HEK293 (cell line): ENCODE results near the gene DCST2.
A peak's percentile ranks its signal among the peaks of the same experiment; 100 is the strongest.

ENCODE experiments used
- ATF2 ChIP-seq: fragments of 450-650 bp; formaldehyde crosslinking; IDR thresholded peaks from 2 replicates; pipeline ENCODE4 v1.5.1; 2016; ENCODE audit warnings: missing biosample characterization, missing genetic modification characterization, low read depth
- BCL11B ChIP-seq: fragments of 450-650 bp; formaldehyde crosslinking; IDR thresholded peaks from 2 replicates; pipeline ENCODE4 v1.5.1; 2016; ENCODE audit warnings: low read depth, missing biosample characterization, missing genetic modification characterization
- CTCF ChIP-seq: fragments of 450-650 bp; formaldehyde crosslinking; IDR thresholded peaks from 2 replicates; pipeline ENCODE4 v1.5.1; 2016; ENCODE audit warnings: missing biosample characterization, missing genetic modification characterization
- GLI2 ChIP-seq: fragments of 450-650 bp; formaldehyde crosslinking; IDR thresholded peaks from 2 replicates; pipeline ENCODE4; 2017; ENCODE audit warnings: missing biosample characterization, missing genetic modification characterization, low read depth, borderline replicate concordance
- KLF10 ChIP-seq: fragments of 450-650 bp; IDR thresholded peaks from 2 replicates; pipeline ENCODE4 v1.5.1; 2018; ENCODE audit warnings: missing biosample characterization, mild to moderate bottlenecking, missing genetic modification characterization
- PRDM1 ChIP-seq: fragments of 450-650 bp; formaldehyde crosslinking; IDR thresholded peaks from 2 replicates; pipeline ENCODE4; 2016; ENCODE audit warnings: missing biosample characterization, missing genetic modification characterization
- SCRT2 ChIP-seq: fragments of 450-650 bp; formaldehyde crosslinking; IDR thresholded peaks from 2 replicates; pipeline ENCODE4 v1.5.1; 2016; ENCODE audit warnings: missing biosample characterization, missing genetic modification characterization
- YY2 ChIP-seq: fragments of 450-650 bp; formaldehyde crosslinking; IDR thresholded peaks from 2 replicates; pipeline ENCODE4 v1.5.1; 2016; ENCODE audit warnings: missing biosample characterization, missing genetic modification characterization
- ZBTB1 ChIP-seq: fragments of 450-650 bp; formaldehyde crosslinking; IDR thresholded peaks from 2 replicates; pipeline ENCODE4 v1.5.1; 2016; ENCODE audit warnings: missing biosample characterization, missing genetic modification characterization
- ZBTB20 ChIP-seq: fragments of 450-650 bp; formaldehyde crosslinking; IDR thresholded peaks from 2 replicates; pipeline ENCODE4 v1.5.1; 2016; ENCODE audit warnings: missing biosample characterization, missing genetic modification characterization
- ZBTB7A ChIP-seq: fragments of 450-650 bp; formaldehyde crosslinking; IDR thresholded peaks from 2 replicates; pipeline ENCODE4 v1.5.1; 2016; ENCODE audit warnings: low read depth, missing biosample characterization, missing genetic modification characterization
- ZNF157 ChIP-seq: fragments of 450-650 bp; formaldehyde crosslinking; IDR thresholded peaks from 2 replicates; pipeline ENCODE4 v1.5.1; 2016; ENCODE audit warnings: missing biosample characterization, missing genetic modification characterization
- ZNF16 ChIP-seq: fragments of 450-650 bp; formaldehyde crosslinking; IDR thresholded peaks from 2 replicates; pipeline ENCODE4 v1.5.1; 2016; ENCODE audit warnings: low read depth, missing biosample characterization, missing genetic modification characterization
- ZNF202 ChIP-seq: fragments of 450-650 bp; formaldehyde crosslinking; IDR thresholded peaks from 2 replicates; pipeline ENCODE4 v1.5.1; 2016; ENCODE audit warnings: missing biosample characterization, missing genetic modification characterization, borderline replicate concordance
- ZNF248 ChIP-seq: fragments of 450-650 bp; formaldehyde crosslinking; IDR thresholded peaks from 2 replicates; pipeline ENCODE4 v1.5.1; 2017; ENCODE audit warnings: missing biosample characterization, missing genetic modification characterization
- ZNF274 ChIP-seq, 2 experiments: fragments of 200-500 bp in 1 of 2; fragments of 450-650 bp in 1 of 2; sonication (Bioruptor generic) in 1 of 2; formaldehyde crosslinking in 1 of 2; IDR thresholded peaks; 2 replicates each; pipeline versions ENCODE4 v1.5.1 to v1.6.1; 2014 to 2016; ENCODE audit warnings: borderline replicate concordance in 1 of 2, inconsistent platforms in 1 of 2, low read length in 1 of 2, missing biosample characterization in 1 of 2, missing genetic modification characterization in 1 of 2
- ZNF292 ChIP-seq: fragments of 450-650 bp; formaldehyde crosslinking; IDR thresholded peaks from 2 replicates; pipeline ENCODE4 v1.5.1; 2016; ENCODE audit warnings: low read depth, missing biosample characterization, missing genetic modification characterization, borderline replicate concordance
- ZNF416 ChIP-seq: fragments of 450-650 bp; formaldehyde crosslinking; IDR thresholded peaks from 2 replicates; pipeline ENCODE4 v1.5.1; 2016; ENCODE audit warnings: missing biosample characterization, missing genetic modification characterization
- ZNF548 ChIP-seq: fragments of 450-650 bp; formaldehyde crosslinking; IDR thresholded peaks from 2 replicates; pipeline ENCODE4 v1.5.1; 2016; ENCODE audit warnings: missing biosample characterization, missing genetic modification characterization
- ZNF624 ChIP-seq: fragments of 450-650 bp; formaldehyde crosslinking; IDR thresholded peaks from 2 replicates; pipeline ENCODE4 v1.5.1; 2017; ENCODE audit warnings: missing biosample characterization, missing genetic modification characterization
- ZNF701 ChIP-seq: fragments of 450-650 bp; formaldehyde crosslinking; IDR thresholded peaks from 2 replicates; pipeline ENCODE4 v1.5.1; 2016; ENCODE audit warnings: missing biosample characterization, missing genetic modification characterization
- ZSCAN30 ChIP-seq: fragments of 450-650 bp; IDR thresholded peaks from 2 replicates; pipeline ENCODE4 v1.5.1; 2018; ENCODE audit warnings: missing biosample characterization, mild to moderate bottlenecking, missing genetic modification characterization, moderate library complexity
- ZXDB ChIP-seq: fragments of 450-650 bp; formaldehyde crosslinking; IDR thresholded peaks from 2 replicates; pipeline ENCODE4 v1.5.1; 2016; ENCODE audit warnings: missing biosample characterization, missing genetic modification characterization
- TF ChIP-seq, protein P1 (sequence below): fragments of 450-650 bp; formaldehyde crosslinking; IDR thresholded peaks from 2 replicates; pipeline ENCODE4 v1.5.1; 2017; ENCODE audit warnings: missing biosample characterization, missing genetic modification characterization
- TF ChIP-seq, protein P2 (sequence below): fragments of 450-650 bp; formaldehyde crosslinking; IDR thresholded peaks from 2 replicates; pipeline ENCODE4 v1.5.0; 2017; ENCODE audit warnings: missing biosample characterization, missing genetic modification characterization, borderline replicate concordance
- TF ChIP-seq, protein P3 (sequence below): fragments of 450-650 bp; formaldehyde crosslinking; IDR thresholded peaks from 2 replicates; pipeline ENCODE4 v1.5.1; 2016; ENCODE audit warnings: missing biosample characterization, missing genetic modification characterization
- TF ChIP-seq, protein P4 (sequence below): fragments of 450-650 bp; formaldehyde crosslinking; IDR thresholded peaks from 2 replicates; pipeline ENCODE4 v1.5.1; 2016; ENCODE audit warnings: missing biosample characterization, missing genetic modification characterization

Gene DCST2

GRCh38 chr1:155001675-155002463 lies 31.7 kb downstream of the DCST2 start (continued):
- TF ChIP-seq ZNF292 (tag by site-specific recombination) = no peak
- peak; percentile 74; the same call in 1 of the 2 replicates for TF ChIP-seq ZBTB1 (tag by site-specific recombination)
- TF ChIP-seq ZNF157 = no peak
- peak; percentile 98; the same call in 1 of the 2 replicates for TF ChIP-seq ZXDB (tag by site-specific recombination)
- TF ChIP-seq KLF10 = peak; percentile 76
- peak; percentile 100 for TF ChIP-seq PRDM1 (tag by site-specific recombination)
- no peak for TF ChIP-seq ZNF16
- TF ChIP-seq, protein P1, sequence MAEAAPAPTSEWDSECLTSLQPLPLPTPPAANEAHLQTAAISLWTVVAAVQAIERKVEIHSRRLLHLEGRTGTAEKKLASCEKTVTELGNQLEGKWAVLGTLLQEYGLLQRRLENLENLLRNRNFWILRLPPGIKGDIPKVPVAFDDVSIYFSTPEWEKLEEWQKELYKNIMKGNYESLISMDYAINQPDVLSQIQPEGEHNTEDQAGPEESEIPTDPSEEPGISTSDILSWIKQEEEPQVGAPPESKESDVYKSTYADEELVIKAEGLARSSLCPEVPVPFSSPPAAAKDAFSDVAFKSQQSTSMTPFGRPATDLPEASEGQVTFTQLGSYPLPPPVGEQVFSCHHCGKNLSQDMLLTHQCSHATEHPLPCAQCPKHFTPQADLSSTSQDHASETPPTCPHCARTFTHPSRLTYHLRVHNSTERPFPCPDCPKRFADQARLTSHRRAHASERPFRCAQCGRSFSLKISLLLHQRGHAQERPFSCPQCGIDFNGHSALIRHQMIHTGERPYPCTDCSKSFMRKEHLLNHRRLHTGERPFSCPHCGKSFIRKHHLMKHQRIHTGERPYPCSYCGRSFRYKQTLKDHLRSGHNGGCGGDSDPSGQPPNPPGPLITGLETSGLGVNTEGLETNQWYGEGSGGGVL = peak; percentile 96
- no peak for TF ChIP-seq ZNF248 (tag by site-specific recombination)
- TF ChIP-seq, protein P2, sequence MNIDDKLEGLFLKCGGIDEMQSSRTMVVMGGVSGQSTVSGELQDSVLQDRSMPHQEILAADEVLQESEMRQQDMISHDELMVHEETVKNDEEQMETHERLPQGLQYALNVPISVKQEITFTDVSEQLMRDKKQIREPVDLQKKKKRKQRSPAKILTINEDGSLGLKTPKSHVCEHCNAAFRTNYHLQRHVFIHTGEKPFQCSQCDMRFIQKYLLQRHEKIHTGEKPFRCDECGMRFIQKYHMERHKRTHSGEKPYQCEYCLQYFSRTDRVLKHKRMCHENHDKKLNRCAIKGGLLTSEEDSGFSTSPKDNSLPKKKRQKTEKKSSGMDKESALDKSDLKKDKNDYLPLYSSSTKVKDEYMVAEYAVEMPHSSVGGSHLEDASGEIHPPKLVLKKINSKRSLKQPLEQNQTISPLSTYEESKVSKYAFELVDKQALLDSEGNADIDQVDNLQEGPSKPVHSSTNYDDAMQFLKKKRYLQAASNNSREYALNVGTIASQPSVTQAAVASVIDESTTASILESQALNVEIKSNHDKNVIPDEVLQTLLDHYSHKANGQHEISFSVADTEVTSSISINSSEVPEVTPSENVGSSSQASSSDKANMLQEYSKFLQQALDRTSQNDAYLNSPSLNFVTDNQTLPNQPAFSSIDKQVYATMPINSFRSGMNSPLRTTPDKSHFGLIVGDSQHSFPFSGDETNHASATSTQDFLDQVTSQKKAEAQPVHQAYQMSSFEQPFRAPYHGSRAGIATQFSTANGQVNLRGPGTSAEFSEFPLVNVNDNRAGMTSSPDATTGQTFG = no peak
- TF ChIP-seq, protein P3, sequence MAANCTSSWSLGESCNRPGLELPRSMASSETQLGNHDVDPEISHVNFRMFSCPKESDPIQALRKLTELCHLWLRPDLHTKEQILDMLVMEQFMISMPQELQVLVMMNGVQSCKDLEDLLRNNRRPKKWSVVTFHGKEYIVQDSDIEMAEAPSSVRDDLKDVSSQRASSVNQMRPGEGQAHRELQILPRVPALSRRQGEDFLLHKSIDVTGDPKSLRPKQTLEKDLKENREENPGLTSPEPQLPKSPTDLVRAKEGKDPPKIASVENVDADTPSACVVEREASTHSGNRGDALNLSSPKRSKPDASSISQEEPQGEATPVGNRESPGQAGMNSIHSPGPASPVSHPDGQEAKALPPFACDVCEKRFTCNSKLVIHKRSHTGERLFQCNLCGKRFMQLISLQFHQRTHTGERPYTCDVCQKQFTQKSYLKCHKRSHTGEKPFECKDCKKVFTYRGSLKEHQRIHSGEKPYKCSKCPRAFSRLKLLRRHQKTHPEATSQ (tag by site-specific recombination) = peak; percentile 80; the same call in 1 of the 2 replicates
- TF ChIP-seq ZSCAN30 (tag by site-specific recombination) = peak; percentile 58; the same call in 1 of the 2 replicates
- TF ChIP-seq ZNF202 = peak; percentile 65; the same call in 1 of the 2 replicates
- TF ChIP-seq, protein P4, sequence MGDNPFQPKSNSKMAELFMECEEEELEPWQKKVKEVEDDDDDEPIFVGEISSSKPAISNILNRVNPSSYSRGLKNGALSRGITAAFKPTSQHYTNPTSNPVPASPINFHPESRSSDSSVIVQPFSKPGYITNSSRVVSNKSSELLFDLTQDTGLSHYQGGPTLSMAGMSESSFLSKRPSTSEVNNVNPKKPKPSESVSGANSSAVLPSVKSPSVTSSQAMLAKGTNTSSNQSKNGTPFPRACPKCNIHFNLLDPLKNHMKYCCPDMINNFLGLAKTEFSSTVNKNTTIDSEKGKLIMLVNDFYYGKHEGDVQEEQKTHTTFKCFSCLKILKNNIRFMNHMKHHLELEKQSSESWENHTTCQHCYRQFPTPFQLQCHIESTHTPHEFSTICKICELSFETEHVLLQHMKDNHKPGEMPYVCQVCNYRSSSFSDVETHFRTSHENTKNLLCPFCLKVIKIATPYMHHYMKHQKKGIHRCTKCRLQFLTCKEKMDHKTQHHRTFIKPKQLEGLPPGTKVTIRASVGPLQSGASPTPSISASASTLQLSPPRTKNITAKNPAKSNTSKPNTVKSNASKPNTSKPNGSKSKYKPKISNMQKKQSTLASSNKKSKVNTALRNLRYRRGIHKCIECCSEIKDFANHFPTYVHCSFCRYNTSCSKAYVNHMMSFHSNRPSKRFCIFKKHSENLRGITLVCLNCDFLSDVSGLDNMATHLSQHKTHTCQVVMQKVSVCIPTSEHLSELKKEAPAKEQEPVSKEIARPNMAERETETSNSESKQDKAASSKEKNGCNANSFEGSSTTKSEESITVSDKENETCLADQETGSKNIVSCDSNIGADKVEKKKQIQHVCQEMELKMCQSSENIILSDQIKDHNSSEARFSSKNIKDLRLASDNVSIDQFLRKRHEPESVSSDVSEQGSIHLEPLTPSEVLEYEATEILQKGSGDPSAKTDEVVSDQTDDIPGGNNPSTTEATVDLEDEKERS (tag by site-specific recombination) = peak; percentile 88
- peak; percentile 8; the same call in 1 of the 2 replicates for TF ChIP-seq ATF2 (tag by site-specific recombination)
- TF ChIP-seq ZNF274 (IDR thresholded peaks at IDR 0.05; ENCODE audit: low read length) = no peak
- no peak for TF ChIP-seq ZNF274 (tag by site-specific recombination; IDR thresholded peaks at IDR 0.05; ENCODE audit: borderline replicate concordance)
- TF ChIP-seq ZNF701 (tag by site-specific recombination) = no peak
- peak; percentile 95 for TF ChIP-seq CTCF (tag by site-specific recombination)
- TF ChIP-seq SCRT2 (tag by site-specific recombination) = no peak
- no peak for TF ChIP-seq ZBTB20 (tag by site-specific recombination)
- TF ChIP-seq BCL11B (tag by site-specific recombination) = peak; percentile 95
- TF ChIP-seq ZNF416 (tag by site-specific recombination) = no peak
- TF ChIP-seq YY2 (tag by site-specific recombination) = no peak
- TF ChIP-seq GLI2 (tag by site-specific recombination) = no peak
- peak; percentile 94 for TF ChIP-seq ZBTB7A (tag by site-specific recombination)
- TF ChIP-seq ZNF624 (tag by site-specific recombination) = no peak
- no peak for TF ChIP-seq ZNF548 (tag by site-specific recombination)
